HUDEP-2 (cell line): ENCODE measurements around the gene SREBF2.

Experiments used
- DNase-seq, 76 experiments: peaks; one replicate each; lab custom pipeline; 2025; ENCODE audit not compliant: unreplicated experiment in 76 of 76; lab: John Stamatoyannopoulos, UW

The SREBF2 gene

DNA sequence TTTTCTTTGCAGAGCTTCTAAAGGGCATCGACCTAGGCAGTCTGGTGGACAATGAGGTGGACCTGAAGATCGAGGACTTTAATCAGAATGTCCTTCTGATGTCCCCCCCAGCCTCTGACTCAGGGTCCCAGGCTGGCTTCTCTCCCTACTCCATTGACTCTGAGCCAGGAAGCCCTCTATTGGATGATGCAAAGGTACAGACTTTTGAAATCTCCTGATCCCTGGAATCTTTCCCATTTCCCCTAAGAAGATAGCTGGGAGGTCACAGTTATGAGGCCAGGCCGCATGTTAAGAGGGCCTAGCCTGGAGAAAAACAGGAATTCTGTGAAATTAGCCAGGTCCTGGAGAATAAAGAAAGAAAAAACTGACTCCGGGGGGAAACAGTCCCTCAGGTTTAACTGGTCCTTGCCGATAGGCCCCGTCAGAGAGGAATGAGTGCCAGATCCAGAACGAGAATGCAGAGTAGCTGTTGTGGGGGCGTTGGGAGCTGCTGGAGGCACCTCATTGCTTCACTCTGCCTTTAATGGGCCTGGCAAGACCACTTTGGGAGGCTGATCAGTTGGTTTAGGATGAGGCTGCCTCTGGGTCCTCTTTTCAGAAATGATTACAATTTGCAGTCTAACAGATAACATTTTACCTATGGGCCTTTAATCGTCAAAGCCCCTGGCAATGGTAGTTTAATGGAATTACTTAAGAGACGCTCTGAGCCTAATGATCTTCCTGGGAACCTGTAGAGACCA lies 42.8 kb downstream of the SREBF2 start:
- DNase-seq: no peak

DNA sequence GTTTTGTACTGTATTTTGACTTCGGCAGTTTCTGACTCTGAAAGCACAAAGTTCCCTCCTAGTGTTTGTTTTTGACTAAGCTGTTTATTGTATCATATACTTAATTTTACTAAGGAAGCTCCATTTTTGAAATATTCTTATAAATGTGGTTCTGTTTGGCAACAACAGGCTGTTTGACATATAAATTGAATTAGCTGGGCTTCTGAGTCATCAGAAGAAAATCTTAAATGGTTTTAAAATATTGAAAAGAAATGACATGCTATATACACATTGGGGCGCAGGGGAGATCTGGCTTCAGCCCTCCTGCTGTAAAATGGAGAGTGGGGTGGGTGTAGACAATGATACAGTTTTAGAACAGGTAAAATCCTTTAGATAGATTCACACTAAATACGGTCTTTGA lies 43.4 kb downstream of the SREBF2 start:
- DNase-seq: no peak

DNA sequence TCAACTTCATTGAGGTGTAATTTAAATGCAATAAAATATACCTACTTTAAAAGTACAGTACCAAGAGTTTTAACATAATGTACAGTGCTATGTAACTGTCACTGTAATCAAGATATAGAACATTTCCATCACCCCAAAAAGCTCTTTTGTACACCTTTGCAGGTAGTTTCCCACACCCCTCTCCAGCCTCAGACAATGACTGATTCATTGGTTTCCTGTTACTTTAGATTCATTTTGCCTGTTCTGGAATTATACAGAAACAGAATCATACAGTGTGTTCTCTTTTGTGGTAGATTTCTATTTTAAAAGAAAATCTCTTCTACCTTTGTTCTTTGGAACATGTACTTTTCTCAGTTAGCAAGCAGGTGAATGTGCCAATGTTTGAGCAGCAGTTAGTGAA lies 43.8 kb downstream of the SREBF2 start:
- no peak for DNase-seq

DNA sequence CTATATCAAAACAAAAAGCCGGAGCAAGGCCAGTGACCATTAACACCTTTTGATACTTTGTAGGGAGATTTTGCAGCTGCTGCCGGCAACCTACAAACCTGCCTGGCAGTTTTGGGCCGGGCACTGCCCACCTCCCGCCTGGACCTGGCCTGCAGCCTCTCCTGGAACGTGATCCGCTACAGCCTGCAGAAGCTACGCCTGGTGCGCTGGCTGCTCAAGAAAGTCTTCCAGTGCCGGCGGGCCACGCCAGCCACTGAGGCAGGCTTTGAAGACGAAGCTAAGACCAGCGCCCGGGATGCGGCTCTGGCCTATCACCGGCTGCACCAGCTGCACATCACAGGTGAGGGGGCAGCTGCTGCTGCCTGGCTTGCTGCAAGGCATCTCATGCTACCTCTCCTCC lies 47.7 kb downstream of the SREBF2 start:
- DNase-seq: no peak

DNA sequence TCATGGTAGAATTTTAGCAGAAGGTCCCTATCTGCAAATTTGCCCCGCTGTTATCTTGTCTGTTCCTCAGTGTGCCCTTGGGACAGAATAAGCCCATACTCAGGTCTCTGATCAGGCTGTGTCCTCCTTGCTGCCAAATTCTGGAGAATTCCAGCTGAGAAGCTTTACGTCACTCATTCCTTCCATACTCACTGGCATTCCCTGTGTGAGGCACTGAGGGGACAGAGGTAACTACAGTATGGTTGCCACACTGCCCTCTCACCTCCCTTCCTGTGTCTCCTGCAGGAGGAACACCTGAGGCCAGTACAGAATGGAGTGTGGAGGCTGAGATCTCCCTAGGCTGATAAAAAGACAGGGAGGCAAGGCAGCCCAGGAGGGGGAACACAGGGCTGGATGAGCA lies 50.5 kb downstream of the SREBF2 start:
- no peak for DNase-seq

DNA sequence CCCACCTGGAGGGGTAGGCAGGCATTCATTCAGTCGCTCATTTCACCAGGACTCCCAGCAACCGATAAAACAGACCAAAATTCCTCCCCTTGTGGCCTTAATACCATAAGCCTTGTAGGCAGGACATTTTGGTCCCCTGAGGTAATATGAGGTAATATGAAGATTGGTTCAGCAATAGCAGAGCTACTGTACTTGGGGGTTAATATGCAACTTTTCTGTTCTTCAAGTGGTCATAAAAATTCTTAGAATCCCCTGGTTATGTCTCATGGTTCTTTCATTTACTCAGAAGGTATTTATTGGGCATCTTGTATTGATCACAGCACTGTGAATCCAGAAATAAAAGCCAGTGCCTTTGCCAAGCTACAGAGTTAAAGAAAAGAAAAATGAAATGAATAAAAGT lies 52.2 kb downstream of the SREBF2 start:
- no peak for DNase-seq

DNA sequence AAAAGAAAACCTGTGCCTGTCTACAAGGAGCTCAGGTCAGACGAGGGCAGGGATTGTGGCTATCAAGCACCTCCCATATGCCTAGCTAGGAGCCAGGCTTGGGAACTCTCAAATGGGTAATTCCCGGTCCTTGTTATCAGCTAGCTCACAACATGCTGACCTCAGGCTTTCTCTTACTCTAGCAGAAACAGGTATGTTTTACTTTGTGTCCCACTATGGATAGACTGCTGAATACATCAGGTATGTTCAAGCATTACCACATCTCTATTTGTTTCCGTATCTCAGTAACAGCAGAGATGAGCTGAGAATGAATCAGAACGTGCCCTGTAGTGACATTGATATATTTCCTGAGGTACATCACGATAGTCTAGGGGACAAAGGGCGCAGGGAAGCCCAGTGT lies 52.6 kb downstream of the SREBF2 start:
- DNase-seq: no peak

DNA sequence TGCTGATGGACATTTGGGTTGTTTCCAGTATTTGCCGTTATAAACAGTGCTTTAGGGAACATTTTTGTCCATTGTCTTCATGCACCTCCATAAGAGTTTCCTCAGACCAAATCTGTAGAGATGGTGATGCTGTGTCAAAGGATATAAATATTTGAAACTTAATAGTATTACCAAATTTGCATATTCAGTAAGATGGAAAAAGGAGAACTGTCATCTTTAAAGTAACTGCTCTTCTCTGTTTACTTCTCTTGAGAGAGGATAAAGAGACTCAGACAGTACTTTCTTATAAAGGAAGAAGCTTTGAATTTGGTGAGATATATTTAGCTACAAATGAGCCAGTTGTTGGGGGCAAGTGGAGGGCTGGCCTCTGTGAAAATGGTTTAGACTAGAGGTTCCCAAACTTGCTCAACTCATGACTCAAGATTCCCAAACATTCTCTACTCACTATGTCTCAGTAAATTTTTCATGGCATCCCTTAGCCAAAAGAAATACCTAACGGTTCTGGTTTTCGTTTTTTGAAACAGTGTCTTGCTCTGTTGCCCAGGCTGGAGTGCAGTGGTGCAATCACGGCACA lies 55.8 kb downstream of the SREBF2 start:
- no peak for DNase-seq

DNA sequence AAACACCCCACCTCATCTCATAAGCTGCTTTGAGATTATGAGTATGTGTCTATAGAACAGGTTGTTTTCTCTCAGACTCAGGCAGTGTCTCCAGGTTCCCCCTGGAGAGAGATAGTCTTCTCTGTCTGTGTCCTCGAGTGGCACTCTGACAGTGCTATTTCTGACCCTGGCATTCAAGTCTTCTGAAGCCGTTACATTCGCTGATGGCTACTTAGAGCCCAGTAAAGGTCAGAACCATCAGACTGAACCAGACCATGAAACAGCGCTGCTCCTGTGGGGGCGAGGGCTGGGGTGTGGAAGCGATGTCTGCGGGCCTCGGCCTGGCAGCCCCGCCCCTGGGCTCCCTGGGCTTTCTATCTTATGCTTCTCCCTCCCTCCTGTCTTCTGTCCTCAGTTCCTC lies 58.5 kb downstream of the SREBF2 start:
- no peak for DNase-seq

DNA sequence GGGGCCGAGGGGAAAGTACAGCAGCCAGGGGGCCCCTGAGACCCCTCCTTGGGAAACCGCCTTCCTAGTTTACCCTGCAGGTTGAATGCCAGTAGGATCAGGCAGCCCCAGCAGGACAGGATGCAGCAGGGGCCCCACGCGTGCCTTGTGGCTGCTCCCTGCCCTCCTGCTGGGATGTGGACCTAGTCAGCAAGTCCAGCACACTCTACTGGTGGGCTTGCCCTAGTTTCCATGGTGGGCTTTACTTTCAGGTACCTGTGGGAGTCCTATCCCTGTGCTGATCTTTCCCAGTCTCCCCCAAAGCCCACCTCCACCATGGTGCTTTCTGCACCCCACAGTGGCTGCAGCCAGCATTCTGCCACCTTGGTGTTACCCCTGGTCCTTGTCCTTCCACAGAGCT lies 59.8 kb downstream of the SREBF2 start:
- no peak for DNase-seq

DNA sequence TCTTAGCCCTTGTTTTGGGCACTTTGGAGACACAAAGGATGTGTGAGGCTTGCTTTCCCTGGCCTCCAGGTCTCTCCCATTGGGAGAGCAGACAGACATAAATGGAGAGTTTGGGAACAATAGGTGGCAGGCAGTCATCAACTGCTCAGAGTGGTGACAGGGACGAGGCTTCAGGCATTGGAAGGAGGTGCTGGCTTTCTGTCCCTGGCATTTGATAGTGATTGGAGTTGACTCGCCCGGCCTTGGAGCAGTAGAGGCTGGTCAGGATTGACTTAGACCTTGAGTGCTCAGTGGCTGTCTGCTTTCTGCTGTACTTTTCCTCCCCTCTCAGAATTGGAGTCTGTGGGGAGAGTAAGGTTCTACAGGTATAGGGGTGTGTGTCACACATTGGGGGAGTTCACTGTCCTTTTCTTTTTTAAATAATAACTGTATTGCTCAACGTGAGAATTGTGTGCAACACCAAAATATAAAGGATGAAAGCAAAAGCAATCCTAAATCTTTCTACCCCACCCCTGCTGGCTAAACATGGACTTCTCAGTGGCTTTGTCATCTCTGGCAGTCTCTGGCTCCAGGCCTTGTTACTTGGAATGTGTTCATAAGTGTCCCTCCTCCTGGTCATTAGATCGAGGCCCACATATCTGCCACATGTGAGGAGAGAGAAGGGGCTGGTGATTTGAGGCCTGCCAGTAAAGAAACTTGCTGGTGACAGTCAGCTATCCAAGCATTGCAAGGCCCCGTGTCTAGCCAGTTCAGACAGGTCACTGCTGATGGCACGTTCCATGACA lies 60.9 kb downstream of the SREBF2 start:
- no peak for DNase-seq

DNA sequence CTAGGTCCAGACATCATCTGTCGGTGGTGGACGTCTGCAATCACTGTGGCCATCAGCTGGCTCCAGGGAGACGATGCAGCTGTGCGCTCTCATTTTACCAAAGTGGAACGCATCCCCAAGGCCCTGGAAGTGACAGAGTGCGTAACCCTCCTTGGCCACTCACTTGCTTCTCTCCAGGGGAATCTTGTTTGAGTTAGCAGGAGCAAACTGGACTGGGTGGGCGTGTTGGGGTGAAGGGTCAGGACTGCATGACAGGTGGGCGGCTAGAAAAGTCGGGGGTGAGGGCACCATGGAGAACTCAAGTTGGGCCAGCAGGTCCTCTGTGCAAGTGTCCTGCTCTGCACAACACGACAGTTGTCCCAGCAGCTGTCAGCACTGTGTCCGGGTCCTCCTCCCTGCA lies 65.7 kb downstream of the SREBF2 start:
- DNase-seq: no peak

DNA sequence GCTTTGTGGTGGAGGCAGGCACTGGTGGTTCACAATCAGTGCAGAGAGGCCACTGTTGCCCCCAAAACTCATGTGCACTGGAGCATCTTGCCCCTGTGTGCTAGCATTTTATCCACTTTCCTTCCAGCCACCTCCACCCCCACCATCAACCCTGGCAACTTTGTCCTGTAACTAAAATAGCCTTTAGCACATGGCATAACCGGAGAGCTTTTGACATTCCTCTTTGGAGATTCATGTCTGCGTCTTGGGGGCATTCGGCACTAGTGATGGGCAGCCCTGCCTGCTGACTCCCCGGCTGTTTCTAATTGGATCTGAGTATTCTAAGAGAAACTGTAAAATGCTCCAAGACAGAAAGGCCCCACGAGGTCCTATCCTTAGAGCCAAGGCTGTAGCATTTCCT lies 66.2 kb downstream of the SREBF2 start:
- no peak for DNase-seq

DNA sequence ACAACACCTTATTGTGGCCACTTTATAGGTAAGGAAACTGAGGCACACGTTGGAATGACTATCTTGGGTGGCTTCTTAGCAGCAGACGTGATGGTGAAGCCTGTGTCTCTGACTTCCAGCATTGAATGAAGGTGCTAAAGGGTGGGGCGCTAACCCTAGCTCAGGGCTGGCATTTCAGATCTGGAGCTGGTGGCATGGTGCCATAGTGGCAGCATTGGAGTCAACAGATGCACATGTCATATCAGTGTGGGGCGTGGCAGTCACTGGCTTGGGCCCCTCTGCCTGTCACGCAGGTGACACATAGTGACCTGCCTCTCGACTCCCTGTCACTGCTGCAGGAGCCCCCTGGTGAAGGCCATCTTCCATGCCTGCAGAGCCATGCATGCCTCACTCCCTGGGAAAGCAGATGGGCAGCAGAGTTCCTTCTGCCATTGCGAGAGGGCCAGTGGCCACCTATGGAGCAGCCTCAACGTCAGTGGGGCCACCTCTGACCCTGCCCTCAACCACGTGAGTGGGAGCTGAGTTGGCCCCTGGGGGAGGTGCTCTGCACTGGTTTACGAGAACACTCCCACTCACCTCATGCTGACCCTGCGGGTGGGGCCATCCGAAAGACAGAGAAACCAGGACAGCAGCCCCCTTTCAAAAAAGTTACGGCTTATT lies 67.2 kb downstream of the SREBF2 start:
- peak in 39 of 76 experiments; percentile 4 to 54 (median 30) for DNase-seq

DNA sequence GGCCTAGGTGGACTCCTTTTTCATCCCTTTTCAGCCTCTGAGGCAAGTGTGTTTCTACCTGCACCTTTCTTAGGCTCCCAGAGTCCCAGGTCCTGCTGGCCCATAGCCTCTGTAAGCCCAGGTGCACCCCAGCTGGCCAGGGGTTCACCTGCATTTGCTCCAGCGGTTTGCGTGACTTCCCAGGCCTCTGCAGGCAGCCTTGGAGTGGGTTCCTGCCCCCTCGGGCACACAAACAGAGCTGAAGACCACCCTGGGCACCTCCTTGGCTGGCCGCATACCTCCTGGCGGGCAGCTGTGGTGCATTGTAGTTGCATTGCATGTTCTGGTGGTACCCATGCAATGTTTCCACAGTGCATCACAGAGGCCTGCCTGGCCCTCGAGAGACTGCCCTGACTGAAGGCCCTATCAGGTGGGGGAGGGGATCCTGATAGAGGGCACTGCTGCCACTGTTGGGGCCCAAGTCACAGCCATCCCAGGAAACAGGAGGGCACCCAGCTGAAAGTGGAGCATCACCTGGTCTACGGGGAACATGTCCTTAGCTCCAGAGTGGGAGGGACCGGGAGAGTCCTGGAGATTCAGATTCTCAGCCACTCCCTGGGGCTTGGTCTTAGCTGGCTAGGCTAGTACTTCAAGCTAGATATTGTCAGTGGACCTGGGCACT lies 67.9 kb downstream of the SREBF2 start:
- no peak for DNase-seq

DNA sequence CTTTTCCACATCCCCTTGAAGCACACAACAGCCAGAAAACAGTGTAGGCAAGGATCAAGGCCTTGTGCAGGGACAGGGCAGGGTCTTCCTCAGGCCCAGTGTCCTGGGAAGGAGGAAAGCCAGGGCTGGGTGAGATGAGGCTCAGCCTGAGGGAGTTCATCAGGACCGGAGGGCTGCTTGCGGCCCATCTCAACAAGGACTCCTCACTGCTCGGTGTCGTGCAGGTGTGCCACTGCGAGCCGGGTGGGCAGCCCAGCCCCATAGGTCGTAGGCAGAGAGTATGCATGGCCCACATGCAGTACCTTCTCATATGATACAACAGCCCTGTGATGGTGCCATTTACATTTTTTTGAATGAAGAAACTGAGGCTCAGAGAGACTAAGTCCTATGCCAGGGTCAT lies 69.1 kb downstream of the SREBF2 start:
- no peak for DNase-seq

DNA sequence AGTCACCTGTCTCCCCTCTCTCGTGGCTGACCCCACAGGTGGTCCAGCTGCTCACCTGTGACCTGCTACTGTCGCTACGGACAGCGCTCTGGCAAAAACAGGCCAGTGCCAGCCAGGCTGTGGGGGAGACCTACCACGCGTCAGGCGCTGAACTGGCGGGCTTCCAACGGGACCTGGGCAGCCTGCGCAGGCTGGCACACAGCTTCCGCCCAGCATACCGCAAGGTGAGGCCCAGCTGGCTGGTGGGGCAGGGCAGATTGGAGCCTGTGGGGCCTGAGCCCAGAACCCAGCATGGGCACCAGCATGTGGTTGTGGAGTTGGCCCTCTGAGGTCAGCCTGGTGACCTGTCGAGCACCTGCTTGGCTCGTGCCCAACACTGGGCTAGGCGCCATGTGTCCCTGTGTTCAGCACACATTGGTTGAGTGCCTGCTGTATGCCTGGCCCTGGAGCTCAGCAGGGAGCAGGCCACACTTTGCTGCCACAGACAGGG lies 70.1 kb downstream of the SREBF2 start:
- DNase-seq: no peak

DNA sequence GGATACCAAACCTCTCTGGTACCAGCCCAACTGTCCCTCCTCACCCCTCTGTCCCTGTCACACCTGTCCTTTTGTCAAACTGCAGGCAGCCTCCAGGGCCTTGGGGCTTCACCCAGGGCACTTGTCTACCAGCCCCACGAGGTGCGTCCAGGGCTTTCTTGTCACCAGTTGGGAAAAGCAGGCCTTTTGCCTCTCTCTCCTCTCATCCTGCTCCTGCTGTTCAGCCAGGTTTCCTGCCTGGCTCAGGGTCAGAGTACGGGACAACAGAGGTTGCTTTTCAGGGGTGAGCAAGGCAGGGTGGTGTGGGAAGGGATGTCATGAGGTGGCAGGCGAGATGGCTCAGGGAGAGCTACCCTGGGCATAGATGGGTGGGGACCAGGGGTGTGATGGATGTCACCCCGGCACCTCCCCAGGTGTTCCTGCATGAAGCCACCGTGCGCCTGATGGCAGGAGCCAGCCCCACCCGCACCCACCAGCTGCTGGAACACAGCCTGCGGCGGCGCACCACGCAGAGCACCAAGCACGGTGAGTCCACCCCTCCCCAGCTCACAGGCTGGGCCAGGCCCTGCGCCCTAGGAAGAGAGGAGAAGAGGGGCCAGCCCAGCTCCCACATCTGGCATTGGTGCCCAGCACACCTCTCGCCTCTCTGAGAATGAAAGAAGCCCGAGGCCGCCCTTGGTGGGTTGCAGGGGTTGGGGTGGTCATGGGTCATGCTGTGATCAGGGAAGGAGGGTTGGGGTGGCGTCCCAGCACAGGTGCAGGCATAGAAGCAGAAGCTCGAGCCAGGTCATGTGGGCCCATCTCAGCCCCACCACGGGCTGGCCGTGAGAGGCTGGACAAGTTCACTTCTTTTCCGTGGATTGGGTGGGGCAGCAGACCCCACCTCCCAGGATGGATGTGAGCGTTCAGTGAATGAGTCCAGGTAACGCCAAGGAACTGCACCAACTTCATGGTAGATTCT lies 71.8 kb downstream of the SREBF2 start:
- no peak for DNase-seq

DNA sequence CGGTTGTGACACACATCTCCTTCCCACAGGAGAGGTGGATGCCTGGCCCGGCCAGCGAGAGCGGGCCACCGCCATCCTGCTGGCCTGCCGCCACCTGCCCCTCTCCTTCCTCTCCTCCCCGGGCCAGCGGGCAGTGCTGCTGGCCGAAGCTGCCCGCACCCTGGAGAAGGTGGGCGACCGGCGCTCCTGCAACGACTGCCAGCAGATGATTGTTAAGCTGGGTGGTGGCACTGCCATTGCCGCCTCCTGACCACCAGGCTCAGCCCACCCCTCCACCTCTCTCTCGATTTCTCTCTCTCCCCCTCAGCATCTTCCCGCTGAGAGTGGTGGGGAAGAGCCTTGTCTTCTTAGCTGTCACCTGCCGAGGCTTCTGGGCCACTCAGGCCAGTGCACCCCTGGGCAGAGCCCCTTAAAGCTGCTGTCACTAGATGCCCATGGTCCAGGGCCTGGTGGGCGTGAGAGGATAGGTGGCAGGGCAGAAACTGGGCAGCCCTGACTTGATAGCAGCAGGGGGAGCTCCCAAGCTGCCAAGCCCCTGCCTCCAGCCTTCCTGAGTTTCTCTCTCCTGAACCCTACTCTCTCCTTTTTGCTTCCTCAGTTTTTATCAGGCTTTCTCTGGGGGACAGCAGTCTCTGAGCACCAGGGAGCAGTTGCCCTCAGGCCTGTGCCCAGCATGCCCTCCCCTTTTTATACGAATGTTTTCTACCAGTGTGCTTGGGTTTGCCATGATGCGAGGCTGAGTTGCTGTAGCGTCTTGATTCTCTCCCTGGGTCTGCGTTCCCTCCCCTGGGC lies 72.7 kb downstream of the SREBF2 start:
- DNase-seq: no peak
